ENCODE data around the gene CRIM1.

- TF ChIP-seq CTCF (IDR thresholded peaks at IDR 0.05) (no peak), POLR2A (IDR thresholded peaks at IDR 0.05) (no peak)
Measured at GRCh38 chr2:36399050-36399449, 43.5 kb downstream of the CRIM1 start.
